ENCODE measurements around the gene PER2.

PER2 gene

DNA sequence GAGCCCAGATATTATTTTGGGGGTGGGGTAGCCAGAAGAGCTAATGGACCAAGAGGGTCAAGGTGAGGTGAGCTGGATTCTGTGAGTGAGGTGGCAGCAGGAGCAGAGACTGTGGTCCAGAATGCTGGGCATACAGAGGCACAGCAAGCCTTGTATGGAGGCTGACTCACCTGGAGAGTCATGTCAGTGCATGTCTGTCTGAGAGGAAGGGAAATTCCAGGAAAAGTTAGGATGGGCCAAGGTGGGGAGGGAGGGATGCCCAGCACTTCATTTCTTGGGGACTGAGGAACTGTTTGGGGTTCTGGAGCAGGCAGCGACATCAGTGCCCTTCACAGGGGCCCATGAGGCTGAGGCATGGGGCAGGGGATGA, 21.1 kb downstream of the PER2 start:
- Histone ChIP-seq H3K4me1 (ENCODE audit: low read length) (no peaks in the 10 kb centered on the region), H3K4me2 (ENCODE audit: low read length) (no peak overlapping the region), H3K9me3 (ENCODE audit: insufficient read depth, low read length) (no peaks in the 10 kb centered on the region), H3K27ac (ENCODE audit: low read length) (no peak overlapping the region), H3K27me3 (ENCODE audit: low read depth, low read length) (no peaks in the 10 kb centered on the region), H3K79me2 (ENCODE audit: low read length) (no peaks in the 10 kb centered on the region), H2AFZ (ENCODE audit: low read depth, low read length) (no peak overlapping the region), H3K36me3 (replicated peaks; ENCODE audit: low read depth, low read length) (no peaks in the 10 kb centered on the region), H3K4me3 (ENCODE audit: low read length) (no peak overlapping the region), H3K9ac (ENCODE audit: low read length) (no peak overlapping the region), H4K20me1 (ENCODE audit: insufficient read depth, low read length) (no peaks in the 10 kb centered on the region)
- no peak for TF ChIP-seq EZH2phosphoT487 (IDR thresholded peaks at IDR 0.05; ENCODE audit: low read depth)
- TF ChIP-seq, protein P1, sequence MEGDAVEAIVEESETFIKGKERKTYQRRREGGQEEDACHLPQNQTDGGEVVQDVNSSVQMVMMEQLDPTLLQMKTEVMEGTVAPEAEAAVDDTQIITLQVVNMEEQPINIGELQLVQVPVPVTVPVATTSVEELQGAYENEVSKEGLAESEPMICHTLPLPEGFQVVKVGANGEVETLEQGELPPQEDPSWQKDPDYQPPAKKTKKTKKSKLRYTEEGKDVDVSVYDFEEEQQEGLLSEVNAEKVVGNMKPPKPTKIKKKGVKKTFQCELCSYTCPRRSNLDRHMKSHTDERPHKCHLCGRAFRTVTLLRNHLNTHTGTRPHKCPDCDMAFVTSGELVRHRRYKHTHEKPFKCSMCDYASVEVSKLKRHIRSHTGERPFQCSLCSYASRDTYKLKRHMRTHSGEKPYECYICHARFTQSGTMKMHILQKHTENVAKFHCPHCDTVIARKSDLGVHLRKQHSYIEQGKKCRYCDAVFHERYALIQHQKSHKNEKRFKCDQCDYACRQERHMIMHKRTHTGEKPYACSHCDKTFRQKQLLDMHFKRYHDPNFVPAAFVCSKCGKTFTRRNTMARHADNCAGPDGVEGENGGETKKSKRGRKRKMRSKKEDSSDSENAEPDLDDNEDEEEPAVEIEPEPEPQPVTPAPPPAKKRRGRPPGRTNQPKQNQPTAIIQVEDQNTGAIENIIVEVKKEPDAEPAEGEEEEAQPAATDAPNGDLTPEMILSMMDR (IDR thresholded peaks at IDR 0.05; ENCODE audit: low read depth, low read length), result no peak

DNA sequence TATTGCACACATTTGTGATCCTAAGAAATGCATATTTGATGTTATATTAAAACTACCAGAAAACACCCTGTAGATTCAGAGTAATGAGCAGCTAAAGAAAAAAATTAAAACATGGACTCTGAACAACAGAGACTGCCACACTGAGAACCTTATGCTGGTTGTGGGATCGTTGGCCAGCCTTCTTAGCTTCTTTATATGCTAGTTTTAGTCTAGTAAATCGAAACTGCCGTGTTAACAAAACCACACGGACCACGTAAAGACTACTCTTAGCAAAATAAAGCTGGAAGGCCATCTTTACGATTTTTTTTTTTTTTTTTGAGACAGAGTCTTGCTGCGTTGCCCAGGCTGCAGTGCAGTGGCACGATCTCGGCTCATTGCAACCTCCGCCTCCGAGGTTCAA, 22.8 kb downstream of the PER2 start:
- Histone ChIP-seq H3K27me3 (ENCODE audit: low read depth, low read length) (no peaks in the 10 kb centered on the region), H4K20me1 (ENCODE audit: insufficient read depth, low read length) (no peaks in the 10 kb centered on the region), H3K36me3 (replicated peaks; ENCODE audit: low read depth, low read length) (no peaks in the 10 kb centered on the region), H3K4me2 (ENCODE audit: low read length) (no peak overlapping the region), H2AFZ (ENCODE audit: low read depth, low read length) (no peak overlapping the region), H3K79me2 (ENCODE audit: low read length) (no peaks in the 10 kb centered on the region), H3K4me3 (ENCODE audit: low read length) (no peak overlapping the region), H3K4me1 (ENCODE audit: low read length) (no peaks in the 10 kb centered on the region), H3K27ac (ENCODE audit: low read length) (no peak overlapping the region), H3K9me3 (ENCODE audit: insufficient read depth, low read length) (no peaks in the 10 kb centered on the region), H3K9ac (ENCODE audit: low read length) (no peak overlapping the region)
- TF ChIP-seq, protein P1 (IDR thresholded peaks at IDR 0.05; ENCODE audit: low read depth, low read length), result no peak
- no peak for TF ChIP-seq EZH2phosphoT487 (IDR thresholded peaks at IDR 0.05; ENCODE audit: low read depth)

DNA sequence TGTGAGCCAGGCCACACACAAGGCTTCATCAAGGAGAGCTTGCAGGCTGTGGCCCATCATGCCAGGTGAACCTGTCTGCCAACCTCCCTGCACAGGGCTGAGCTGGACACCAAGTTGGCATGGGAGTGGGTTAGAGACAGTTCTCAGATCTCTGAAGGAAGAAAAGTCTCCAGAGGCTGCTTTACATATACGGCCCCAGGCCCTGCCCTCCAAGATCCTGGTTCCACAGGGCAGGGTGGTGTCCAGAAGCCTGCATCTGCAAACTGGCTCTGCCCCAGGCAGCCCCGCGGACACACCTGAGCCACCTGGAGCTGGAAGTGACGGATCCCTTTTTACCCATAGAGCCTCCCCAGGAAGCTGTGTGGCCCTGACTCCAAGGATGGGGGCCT, 24.3 kb downstream of the PER2 start:
- Histone ChIP-seq H3K9me3 (ENCODE audit: insufficient read depth, low read length) (no peaks in the 10 kb centered on the region), H3K4me2 (ENCODE audit: low read length) (no peak overlapping the region), H3K27ac (ENCODE audit: low read length) (no peak overlapping the region), H4K20me1 (ENCODE audit: insufficient read depth, low read length) (no peaks in the 10 kb centered on the region), H3K79me2 (ENCODE audit: low read length) (no peaks in the 10 kb centered on the region), H3K9ac (ENCODE audit: low read length) (no peak overlapping the region), H3K27me3 (ENCODE audit: low read depth, low read length) (no peaks in the 10 kb centered on the region), H3K4me3 (ENCODE audit: low read length) (no peak overlapping the region), H3K4me1 (ENCODE audit: low read length) (no peaks in the 10 kb centered on the region), H3K36me3 (replicated peaks; ENCODE audit: low read depth, low read length) (no peaks in the 10 kb centered on the region), H2AFZ (ENCODE audit: low read depth, low read length) (no peak overlapping the region)
- TF ChIP-seq, protein P1 (IDR thresholded peaks at IDR 0.05; ENCODE audit: low read depth, low read length), result no peak
- no peak for TF ChIP-seq EZH2phosphoT487 (IDR thresholded peaks at IDR 0.05; ENCODE audit: low read depth)

DNA sequence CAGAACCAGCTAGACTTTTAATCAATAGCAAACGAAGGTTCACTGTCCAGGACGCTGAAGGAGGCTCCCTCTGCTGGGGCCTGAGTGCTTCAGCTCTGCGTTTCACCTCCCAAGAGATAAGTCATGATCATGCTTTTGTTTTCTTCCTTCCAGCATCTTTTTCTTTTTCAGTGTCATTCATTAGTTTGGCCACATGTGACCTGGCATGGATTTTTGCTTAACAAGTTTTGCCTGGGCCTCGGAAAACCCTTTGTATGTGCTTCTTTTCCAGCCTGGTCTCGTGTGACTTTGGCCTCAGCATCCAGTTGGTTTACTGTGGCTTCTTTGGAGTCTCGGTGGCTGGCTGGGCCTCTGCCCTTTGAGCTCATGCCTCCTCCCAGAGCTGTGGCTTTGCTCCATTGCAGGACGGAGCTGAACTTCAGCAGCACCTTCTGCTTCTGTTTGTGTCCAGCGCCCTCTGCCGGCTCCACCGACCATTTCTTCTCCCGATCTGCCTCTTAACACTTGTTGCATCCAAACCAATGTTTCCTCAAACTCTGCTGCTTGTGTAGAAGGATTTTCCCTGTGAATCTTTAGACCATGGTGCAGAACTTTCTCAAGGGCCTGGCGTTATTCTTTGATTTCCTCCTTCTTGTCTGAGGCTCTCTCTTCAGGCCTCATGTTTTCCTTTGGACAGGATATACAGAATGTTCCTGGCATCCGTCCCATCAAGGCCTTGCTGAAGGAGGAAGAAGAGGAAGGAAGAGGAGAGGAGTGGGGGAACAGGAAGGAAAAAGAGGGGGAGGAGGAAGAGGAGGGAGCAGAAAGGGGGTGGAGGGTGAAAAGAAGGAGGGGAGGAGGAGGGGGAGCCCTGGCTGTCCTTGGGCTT, 25.0 kb downstream of the PER2 start:
- Histone ChIP-seq H3K79me2 (ENCODE audit: low read length) (no peaks in the 10 kb centered on the region), H3K4me2 (ENCODE audit: low read length) (no peak overlapping the region), H3K27me3 (ENCODE audit: low read depth, low read length) (no peaks in the 10 kb centered on the region), H2AFZ (ENCODE audit: low read depth, low read length) (no peak overlapping the region), H4K20me1 (ENCODE audit: insufficient read depth, low read length) (no peaks in the 10 kb centered on the region), H3K9me3 (ENCODE audit: insufficient read depth, low read length) (no peaks in the 10 kb centered on the region), H3K4me1 (ENCODE audit: low read length) (no peaks in the 10 kb centered on the region), H3K27ac (ENCODE audit: low read length) (no peak overlapping the region), H3K36me3 (replicated peaks; ENCODE audit: low read depth, low read length) (no peaks in the 10 kb centered on the region), H3K9ac (ENCODE audit: low read length) (no peak overlapping the region), H3K4me3 (ENCODE audit: low read length) (no peak overlapping the region)
- TF ChIP-seq EZH2phosphoT487 (IDR thresholded peaks at IDR 0.05; ENCODE audit: low read depth), result no peak
- TF ChIP-seq, protein P1 (IDR thresholded peaks at IDR 0.05; ENCODE audit: low read depth, low read length), result peak; percentile 48
